Mucosa of descending colon (tissue), 3 donors: ENCODE measurements around the gene RARG. TPM values are rescaled to one million over a fixed set of nuclear protein-coding genes. Genes with fewer than 3 reads are reported as not detected.

Experiments used
- ATAC-seq: fragments of 200-7000 bp; cut with Tn5 transposase; one replicate; pipeline ENCODE4 v1.9.1; 2020; ENCODE audit warnings: mild to moderate bottlenecking, moderate library complexity
- DNase-seq, 3 donors: peaks; one replicate each; pipeline ENCODE4 v3.0.0-alpha.2; 2020
- H3K36me3 ChIP-seq: fragments of 200-600 bp; one replicate; pipeline ENCODE4 v1.8.0; 2021; ENCODE audit warnings: low read depth, mild to moderate bottlenecking
- H3K4me1 ChIP-seq: fragments of 200-600 bp; one replicate; pipeline ENCODE4 v1.8.0; 2021; ENCODE audit warnings: low read depth, mild to moderate bottlenecking
- H3K4me3 ChIP-seq: fragments of 200-600 bp; one replicate; pipeline ENCODE4 v1.8.0; 2021; ENCODE audit warnings: mild to moderate bottlenecking
- H3K9me3 ChIP-seq: fragments of 200-600 bp; one replicate; pipeline ENCODE4 v1.8.0; 2021; ENCODE audit warnings: mild to moderate bottlenecking
- CTCF ChIP-seq: fragments of 200-600 bp; IDR thresholded peaks from one replicate; pipeline ENCODE4 v1.8.0; 2022; ENCODE audit warnings: antibody characterized with exemption, mild to moderate bottlenecking
- intact Hi-C, 2 donors: fragments of 100-400 bp; cut with DNase I in 1 of 2; cut with micrococcal nuclease in 1 of 2; formaldehyde crosslinking; loops; one replicate each; pipeline versions ENCODE4 v1.11.0 to v1.11.1; 2022; cut with DNase I, micrococcal nuclease
- total RNA-seq, 3 donors: library from RNA; stranded (reverse); fragmentation: NEBNext Ultra II Directional in 2 of 3; extraction: Animal tissue kit (Norgen Biotek cat#: 25700) in 2 of 3; gene quantifications; one replicate each; pipeline versions ENCODE4 v1.2.1 to v1.2.4, GENCODE V29; 2021 to 2023
- donor health status: DM: no; HTN: no; CAD: no; lungs with moderate emphysema.
- donor health status: DM: no; HTN: no; CAD: no.
- donor health status: DM: no; HTN: yes; CAD: no.

RARG gene
- total RNA-seq, 3 donors from 2014 or later: 10.7 to 35.3 (median 16.9) TPM

- TF ChIP-seq CTCF: no peak
- Histone ChIP-seq H3K9me3 (no peaks in the 10 kb centered on the region), H3K36me3 (no peaks in the 10 kb centered on the region), H3K4me3 (no peak overlapping the region), H3K4me1 (peaks cover 8% of the 10 kb centered on the region)
- DNase-seq: no peak
- ATAC-seq: no peak
- intact Hi-C loops: loop anchor here (5.0 to 10.0 kb wide), 2 partner anchors 35 to 132 kb away; no protein-coding TSS in a partner anchor
Observed at GRCh38 chr12:53197011-53197640, 34.9 kb downstream of the RARG start.

- H3K4me3 ChIP-seq: no peak overlapping the region
- intact Hi-C loops: loop anchor here (5.0 to 10.0 kb wide), 2 partner anchors 34 to 132 kb away; no protein-coding TSS in a partner anchor
- no peak for TF ChIP-seq CTCF
- H3K4me1 ChIP-seq: peaks cover 8% of the 10 kb centered on the region
- ATAC-seq (no peak), DNase-seq (no peak)
- H3K36me3 ChIP-seq: no peaks in the 10 kb centered on the region
- H3K9me3 ChIP-seq: no peaks in the 10 kb centered on the region
Observed at GRCh38 chr12:53196486-53196885, 35.5 kb downstream of the RARG start.

GRCh38 chr12:53195516-53196420 is 36.2 kb downstream of the RARG start:
- no peak for TF ChIP-seq CTCF
- ATAC-seq: no peak

GRCh38 chr12:53194973-53195372 is 37.0 kb downstream of the RARG start:
- Histone ChIP-seq H3K4me1 (peaks cover 8% of the 10 kb centered on the region), H3K9me3 (no peaks in the 10 kb centered on the region), H3K4me3 (no peak overlapping the region), H3K36me3 (no peaks in the 10 kb centered on the region)
- DNase-seq (no peak), ATAC-seq (no peak)
- intact Hi-C loops: loop anchor here (5.0 to 10.0 kb wide), 2 partner anchors 33 to 130 kb away; no protein-coding TSS in a partner anchor
- TF ChIP-seq CTCF: no peak

More at GRCh38 chr12:53195516-53196420, 36.2 kb downstream of the RARG start:
- DNase-seq: no peak
- intact Hi-C loops: loop anchor here (5.0 to 10.0 kb wide), 2 partner anchors 33 to 131 kb away; no protein-coding TSS in a partner anchor
- Histone ChIP-seq H3K9me3 (no peaks in the 10 kb centered on the region), H3K36me3 (no peaks in the 10 kb centered on the region), H3K4me3 (no peak overlapping the region), H3K4me1 (peaks cover 8% of the 10 kb centered on the region)

GRCh38 chr12:53193985-53194716 is 37.9 kb downstream of the RARG start:
- no peaks in the 10 kb centered on the region for H3K9me3 ChIP-seq
- H3K4me3 ChIP-seq: no peak overlapping the region
- H3K36me3 ChIP-seq: no peaks in the 10 kb centered on the region
- intact Hi-C loops: loop anchor here in 1 of 2 donors (10.0 kb wide), 1 partner anchor 129 kb away; no protein-coding TSS in a partner anchor
- DNase-seq: no peak
- peaks cover 8% of the 10 kb centered on the region for H3K4me1 ChIP-seq
- ATAC-seq: no peak
- TF ChIP-seq CTCF: no peak
